Mesothelial cell of epicardium (in vitro differentiated cells): ENCODE data around the gene HLA-DMB. TPM values are rescaled to one million over a fixed set of nuclear protein-coding genes. Genes with fewer than 3 reads are reported as not detected.

Source experiments
- DNase-seq, 2 experiments: peaks; one replicate each; pipeline ENCODE4 v3.0.0; 2021; ENCODE audit warnings: low spot score in 2 of 2; ENCODE audit not compliant: unreplicated experiment in 2 of 2
- H3K27ac Mint-ChIP-seq: 2 replicates; pipeline ENCODE4 v1.8.0; 2021; ENCODE audit warnings: mixed read lengths
- H3K27me3 Mint-ChIP-seq: 2 replicates; pipeline ENCODE4 v1.8.0; 2021; ENCODE audit warnings: low read depth, mixed read lengths
- H3K36me3 Mint-ChIP-seq: 2 replicates; pipeline ENCODE4 v1.8.0; 2021; ENCODE audit warnings: mixed read lengths
- H3K4me1 Mint-ChIP-seq: 2 replicates; pipeline ENCODE4 v1.8.0; 2021; ENCODE audit warnings: mixed read lengths
- H3K4me3 Mint-ChIP-seq: 2 replicates; pipeline ENCODE4 v1.8.0; 2021; ENCODE audit warnings: mild to moderate bottlenecking, moderate library complexity, mixed read lengths
- H3K9me3 Mint-ChIP-seq: 2 replicates; pipeline ENCODE4 v1.8.0; 2021; ENCODE audit warnings: mixed read lengths
- total RNA-seq: library from RNA; stranded (reverse); gene quantifications from 3 replicates; pipeline ENCODE4 v1.2.1, GENCODE V29; 2021
- TF ChIP-seq, protein P1 (sequence below): fragments of 200-600 bp; sonication (generic); IDR thresholded peaks from one replicate; pipeline ENCODE4 v1.5.0; 2021; ENCODE audit warnings: antibody characterized with exemption; ENCODE audit not compliant: unreplicated experiment

HLA-DMB gene
- total RNA-seq, 1 donor from 2014 or later = not detected

DNA sequence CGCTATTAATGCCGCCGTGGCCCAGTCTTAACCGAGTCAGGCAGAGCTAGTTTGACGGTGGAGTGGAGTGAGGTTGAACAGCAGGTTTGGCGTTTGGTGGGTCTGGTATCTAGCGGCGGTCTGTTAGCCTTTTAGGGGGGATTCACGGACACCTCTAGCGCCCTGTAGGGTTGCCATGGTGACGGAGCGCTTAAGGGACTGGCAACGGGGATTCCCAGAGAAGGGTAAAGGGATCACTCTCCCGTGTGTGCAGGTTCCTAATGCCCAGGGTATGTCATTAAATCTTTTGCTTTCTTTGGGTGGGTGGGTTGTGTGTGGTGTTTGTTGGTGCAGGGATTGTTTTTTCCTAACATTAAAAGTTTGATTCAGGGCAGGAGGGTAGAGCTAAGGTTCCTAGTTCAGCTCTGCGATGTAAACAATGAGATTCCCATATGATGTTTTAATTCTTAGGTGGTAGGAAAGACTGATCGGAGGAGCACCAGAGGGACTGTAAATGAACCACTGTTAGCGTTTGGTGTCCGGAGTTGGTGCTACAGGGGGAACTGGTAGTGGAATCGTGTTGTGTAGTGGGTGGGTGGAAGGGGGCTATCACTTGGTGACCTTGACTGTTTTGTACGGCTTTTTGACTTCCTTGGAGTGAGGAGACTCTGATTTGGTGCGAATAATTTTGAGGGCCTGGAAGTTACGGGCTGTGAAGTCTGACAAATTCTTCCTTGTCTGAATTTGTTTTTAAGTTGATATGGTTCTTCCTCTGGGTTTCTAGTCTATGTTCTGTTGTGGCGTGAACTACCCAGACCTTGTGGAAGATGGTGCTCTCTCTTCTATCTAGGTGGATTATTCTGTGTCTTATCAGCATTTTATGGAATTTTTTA lies 32.6 kb upstream of the HLA-DMB start:
- no peaks in the 10 kb centered on the region for H3K9me3 Mint-ChIP-seq
- TF ChIP-seq, protein P1, sequence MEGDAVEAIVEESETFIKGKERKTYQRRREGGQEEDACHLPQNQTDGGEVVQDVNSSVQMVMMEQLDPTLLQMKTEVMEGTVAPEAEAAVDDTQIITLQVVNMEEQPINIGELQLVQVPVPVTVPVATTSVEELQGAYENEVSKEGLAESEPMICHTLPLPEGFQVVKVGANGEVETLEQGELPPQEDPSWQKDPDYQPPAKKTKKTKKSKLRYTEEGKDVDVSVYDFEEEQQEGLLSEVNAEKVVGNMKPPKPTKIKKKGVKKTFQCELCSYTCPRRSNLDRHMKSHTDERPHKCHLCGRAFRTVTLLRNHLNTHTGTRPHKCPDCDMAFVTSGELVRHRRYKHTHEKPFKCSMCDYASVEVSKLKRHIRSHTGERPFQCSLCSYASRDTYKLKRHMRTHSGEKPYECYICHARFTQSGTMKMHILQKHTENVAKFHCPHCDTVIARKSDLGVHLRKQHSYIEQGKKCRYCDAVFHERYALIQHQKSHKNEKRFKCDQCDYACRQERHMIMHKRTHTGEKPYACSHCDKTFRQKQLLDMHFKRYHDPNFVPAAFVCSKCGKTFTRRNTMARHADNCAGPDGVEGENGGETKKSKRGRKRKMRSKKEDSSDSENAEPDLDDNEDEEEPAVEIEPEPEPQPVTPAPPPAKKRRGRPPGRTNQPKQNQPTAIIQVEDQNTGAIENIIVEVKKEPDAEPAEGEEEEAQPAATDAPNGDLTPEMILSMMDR = no peak
- peaks cover 38% of the 10 kb centered on the region for H3K4me1 Mint-ChIP-seq
- H3K36me3 Mint-ChIP-seq = peaks cover 45% of the 10 kb centered on the region
- H3K27me3 Mint-ChIP-seq = no peaks in the 10 kb centered on the region
- peak overlapping the region; percentile 91 for H3K4me3 Mint-ChIP-seq
- DNase-seq = no peak
- H3K27ac Mint-ChIP-seq = peak overlapping the region; percentile 100

DNA sequence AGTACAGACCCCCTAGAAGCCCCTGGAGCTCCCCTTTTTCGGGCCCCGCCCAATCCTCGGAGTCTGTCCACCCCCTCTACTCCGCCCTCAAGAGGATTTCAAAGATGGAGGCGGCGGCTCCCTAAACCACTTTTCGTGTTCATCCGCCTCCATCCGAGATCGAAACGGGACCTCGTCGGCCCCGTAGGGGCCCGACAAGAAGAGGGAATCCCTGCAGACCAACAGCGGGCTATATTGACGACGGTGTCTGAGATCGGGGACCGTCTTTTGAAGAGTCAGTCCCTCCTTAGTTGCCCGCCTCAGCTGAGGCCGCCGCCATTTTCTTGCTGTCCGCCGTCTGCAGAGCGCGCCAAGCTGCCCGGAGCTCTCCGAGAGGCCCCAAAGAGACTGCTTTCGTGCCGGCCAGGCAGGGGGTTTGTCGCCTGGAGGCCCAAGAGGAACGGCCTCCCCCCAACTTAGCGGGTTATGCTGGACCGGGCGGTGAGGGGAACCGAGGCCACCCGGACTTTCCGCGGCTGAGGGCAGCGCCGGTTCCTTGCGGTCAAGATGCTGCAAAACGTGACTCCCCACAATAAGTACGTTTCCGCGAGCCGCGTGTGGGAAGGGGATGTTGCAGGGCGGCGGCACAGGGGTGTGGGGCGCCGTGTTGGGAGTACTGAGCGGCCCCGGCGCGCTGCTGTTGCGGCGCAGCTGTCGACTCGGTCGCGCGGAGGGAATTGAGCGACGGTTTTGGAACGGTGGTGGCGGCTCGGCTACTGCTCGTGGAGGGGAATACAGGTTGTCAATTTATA lies 31.7 kb upstream of the HLA-DMB start:
- TF ChIP-seq, protein P1 = no peak
- Mint-ChIP-seq H3K4me1 (peaks cover 42% of the 10 kb centered on the region), H3K36me3 (peaks cover 37% of the 10 kb centered on the region), H3K27me3 (no peaks in the 10 kb centered on the region), H3K27ac (peak overlapping the region; percentile 100), H3K9me3 (no peaks in the 10 kb centered on the region), H3K4me3 (peak overlapping the region; percentile 91)
- no peak for DNase-seq

DNA sequence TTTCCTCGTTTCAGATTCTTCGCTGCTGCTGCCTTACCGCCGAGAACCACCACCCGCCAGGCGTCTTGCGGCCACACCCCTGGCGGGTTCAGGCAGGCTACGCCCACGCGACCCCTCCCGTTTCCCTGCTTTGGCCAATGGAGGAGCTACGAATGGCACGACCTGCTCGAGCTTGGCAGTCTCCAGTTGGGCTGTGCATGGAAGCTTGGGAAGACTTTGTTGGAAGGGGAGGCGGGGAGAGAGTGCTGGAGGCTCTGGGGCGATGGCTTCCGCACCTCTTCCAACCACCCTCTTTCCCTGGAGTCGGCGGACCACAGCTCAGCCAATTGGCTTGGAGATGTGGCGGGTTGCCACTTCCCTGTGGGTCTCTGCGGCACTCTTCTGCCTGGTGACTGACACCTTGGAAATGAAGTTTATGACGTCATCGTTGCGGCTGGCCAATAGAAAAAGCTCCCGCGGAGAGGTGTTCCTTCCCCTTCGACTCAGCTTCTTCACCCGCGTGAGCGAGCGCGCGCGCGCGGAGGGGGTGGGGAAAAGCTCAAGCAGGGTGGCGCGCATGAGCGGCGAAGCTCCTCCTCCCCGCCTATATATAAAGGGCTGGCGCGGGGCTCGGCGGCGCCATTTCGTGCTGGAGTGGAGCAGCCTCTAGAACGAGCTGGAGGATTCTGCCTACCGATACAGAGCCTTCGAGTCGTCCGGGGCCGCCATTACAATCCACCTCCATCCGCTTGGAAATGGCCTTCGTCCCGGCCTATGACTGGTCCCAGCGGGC lies 30.9 kb upstream of the HLA-DMB start:
- Mint-ChIP-seq H3K27me3 (no peaks in the 10 kb centered on the region), H3K9me3 (no peaks in the 10 kb centered on the region), H3K4me3 (peak overlapping the region; percentile 91), H3K27ac (peak overlapping the region; percentile 100), H3K4me1 (peaks cover 50% of the 10 kb centered on the region), H3K36me3 (peaks cover 30% of the 10 kb centered on the region)
- DNase-seq = peak; percentile 99 to 100
- TF ChIP-seq, protein P1 = no peak

DNA sequence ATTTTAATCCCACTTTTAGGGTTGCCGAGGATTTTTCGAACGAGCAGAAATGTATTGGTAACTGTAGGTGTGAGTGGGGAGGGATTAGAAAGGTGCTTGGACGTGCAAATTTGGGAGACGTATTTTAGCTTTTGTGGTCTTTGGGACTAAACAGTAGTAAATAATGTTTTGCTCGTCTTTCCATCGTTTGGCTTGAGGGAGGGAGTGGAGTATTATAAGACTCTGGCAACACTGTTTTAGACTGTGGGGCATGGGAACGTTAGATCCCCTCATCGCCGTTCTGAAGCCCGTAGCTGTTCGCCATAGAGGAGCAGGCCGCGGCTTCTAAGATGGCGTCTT lies 30.4 kb upstream of the HLA-DMB start:
- DNase-seq = no peak
- no peaks in the 10 kb centered on the region for H3K27me3 Mint-ChIP-seq
- TF ChIP-seq, protein P1 = no peak
- peak overlapping the region; percentile 91 for H3K4me3 Mint-ChIP-seq
- no peaks in the 10 kb centered on the region for H3K9me3 Mint-ChIP-seq
- H3K36me3 Mint-ChIP-seq = peaks cover 25% of the 10 kb centered on the region
- peak overlapping the region; percentile 100 for H3K27ac Mint-ChIP-seq
- H3K4me1 Mint-ChIP-seq = peaks cover 49% of the 10 kb centered on the region

DNA sequence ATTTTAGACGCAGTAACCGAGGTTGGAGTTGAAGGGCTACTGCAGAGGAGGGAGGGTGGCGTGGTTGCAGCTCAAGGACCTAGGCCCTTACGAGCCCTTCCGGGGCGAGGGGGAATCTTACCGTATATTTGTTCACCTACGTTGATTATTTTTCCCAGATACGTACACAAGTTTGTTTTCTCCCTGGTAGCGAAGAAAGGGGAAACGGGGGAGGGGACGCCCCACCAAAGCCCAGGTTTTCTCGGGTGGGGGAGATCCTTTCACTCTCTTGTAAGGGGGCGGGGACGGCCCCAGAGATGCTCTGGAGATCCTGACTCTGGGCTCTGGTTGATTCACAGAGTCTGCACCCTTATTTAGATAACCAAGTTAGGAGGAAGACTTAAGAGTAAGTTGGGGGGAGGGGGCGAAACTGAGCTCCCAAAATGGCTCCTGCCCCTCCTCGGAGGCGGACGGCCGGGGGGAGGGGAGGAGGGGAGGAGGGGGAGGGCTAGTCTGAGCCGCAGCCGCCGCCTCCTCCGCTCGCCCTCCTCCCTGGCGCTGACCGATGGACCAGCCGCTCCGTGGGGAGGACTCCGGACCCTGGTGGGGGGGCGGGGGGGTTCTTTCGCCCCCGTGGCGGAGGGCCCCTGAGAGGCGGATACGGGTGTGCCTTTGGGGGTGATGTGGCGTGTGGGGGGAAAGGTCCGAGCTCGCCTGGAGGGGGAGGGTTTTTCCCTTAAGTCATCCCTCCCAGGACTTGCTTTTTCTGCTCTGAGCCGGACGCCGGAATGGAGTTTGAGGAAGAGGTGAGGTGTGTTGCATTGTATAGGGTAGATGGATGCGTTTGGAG lies 29.8 kb upstream of the HLA-DMB start:
- Mint-ChIP-seq H3K4me1 (peaks cover 47% of the 10 kb centered on the region), H3K36me3 (peaks cover 19% of the 10 kb centered on the region), H3K4me3 (peak overlapping the region; percentile 91), H3K9me3 (no peaks in the 10 kb centered on the region), H3K27me3 (no peaks in the 10 kb centered on the region), H3K27ac (peak overlapping the region; percentile 100)
- TF ChIP-seq, protein P1 = no peak
- DNase-seq = peak; percentile 52 to 76
